Measurements from ENCODE around the gene STXBP5.

Gene STXBP5

GRCh38 chr6:147384737-147385710 is 180.8 kb downstream of the STXBP5 start:
- DNase-seq = no peak

- no peak for DNase-seq
Observed at GRCh38 chr6:147389463-147389862, 185.2 kb downstream of the STXBP5 start.

DNA sequence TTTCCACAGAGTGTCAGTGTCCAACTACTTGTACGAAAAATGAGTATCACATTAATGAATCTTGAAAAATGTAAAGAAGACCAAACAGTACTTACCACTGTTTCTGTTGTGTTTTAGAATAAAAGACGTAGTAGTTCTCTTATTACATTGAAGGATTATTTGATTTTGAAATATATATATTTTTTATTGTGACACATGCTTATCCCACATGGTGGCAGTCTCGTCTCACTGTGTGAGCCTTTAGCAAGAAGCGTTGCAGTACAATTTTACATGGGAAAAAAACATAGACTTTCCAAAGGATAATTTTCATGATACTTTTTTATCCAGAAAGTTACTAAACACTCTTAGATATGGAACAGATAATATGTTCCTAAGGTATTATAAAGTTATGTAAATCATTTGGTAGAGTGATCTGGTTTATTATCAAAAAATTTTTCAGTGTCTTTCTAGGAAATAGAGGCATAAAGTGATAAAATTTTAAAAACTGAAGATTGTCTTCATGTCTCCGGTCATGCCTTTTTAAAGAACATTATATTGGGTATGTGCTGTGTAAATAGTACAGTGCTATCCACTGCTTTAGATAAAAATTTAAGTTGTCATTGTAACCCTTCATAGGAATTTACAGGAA is 186.8 kb downstream of the STXBP5 start:
- no peak for DNase-seq

DNA sequence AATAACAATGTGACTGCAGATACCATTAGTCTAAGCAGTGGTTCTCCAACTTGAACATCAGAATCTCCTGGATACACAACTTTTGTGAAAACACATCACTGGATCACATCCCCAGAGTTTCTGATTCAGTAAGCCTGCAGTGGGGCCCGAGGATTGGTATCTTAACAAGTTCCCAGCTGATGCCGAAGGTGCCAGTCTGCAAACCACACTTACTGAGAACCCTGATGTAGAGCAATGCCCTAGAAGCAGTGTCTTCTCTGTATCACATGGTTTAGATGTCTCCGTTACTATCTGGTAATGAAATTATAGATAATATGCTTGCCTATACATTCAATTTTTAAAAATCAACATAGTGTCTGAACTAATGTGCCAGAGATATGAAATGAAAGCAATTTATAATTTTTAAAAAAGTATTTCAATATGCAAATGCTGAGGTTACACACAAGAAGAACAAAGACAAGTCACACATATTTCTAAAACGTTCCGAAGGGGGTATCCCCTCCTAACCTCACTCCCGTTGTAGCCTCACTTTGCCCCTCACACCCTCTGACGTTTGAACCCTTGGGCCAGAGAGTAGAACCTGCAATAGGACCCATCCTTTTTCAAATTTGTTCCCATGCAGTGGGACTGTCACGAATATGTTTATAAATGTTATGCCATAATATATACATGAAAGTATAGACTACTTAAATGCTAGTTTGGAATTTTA is 188.9 kb downstream of the STXBP5 start:
- DNase-seq = no peak

DNA sequence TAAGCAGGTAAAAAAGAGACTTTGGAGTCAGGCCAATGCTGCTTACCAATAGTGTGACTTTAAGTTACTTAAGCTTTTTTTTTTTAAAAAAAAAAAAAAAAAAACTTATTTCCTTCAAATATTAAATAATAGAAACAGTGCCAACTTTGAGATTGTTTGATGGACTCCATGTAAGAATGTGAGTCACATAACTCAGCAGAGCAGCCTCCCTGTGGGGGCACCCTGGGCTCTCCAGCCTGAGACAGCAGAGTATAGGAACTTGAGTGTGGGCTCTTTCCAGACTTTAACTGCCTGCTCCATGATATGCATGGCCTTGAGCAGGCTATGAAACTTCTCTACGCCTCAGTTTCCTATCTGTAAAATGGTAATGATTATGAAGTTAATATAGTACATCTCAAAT is 190.9 kb downstream of the STXBP5 start:
- no peak for DNase-seq

- no peak for DNase-seq
Observed at GRCh38 chr6:147397306-147397705, 193.1 kb downstream of the STXBP5 start.

DNA sequence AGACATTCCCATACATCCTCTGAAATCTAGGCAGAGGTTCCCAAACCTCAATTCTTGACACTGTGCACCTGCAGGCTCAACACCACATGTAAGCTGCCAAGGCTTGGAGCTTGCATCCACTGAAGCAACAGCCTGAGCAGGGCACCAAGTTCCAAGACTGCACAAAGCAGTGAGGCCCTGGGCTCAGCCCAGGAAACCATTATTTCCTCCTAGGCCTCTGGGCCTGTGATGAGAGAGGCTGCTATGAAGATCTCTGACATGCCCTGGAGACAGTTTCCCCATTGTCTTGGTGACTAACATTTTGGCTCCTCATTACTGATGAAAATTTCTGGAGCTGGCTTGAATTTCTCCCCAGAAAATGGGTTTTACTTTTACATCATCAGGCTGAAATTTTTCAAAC is 196.8 kb downstream of the STXBP5 start:
- no peak for DNase-seq

- DNase-seq = no peak
Observed at GRCh38 chr6:147401779-147402178, 197.6 kb downstream of the STXBP5 start.

DNA sequence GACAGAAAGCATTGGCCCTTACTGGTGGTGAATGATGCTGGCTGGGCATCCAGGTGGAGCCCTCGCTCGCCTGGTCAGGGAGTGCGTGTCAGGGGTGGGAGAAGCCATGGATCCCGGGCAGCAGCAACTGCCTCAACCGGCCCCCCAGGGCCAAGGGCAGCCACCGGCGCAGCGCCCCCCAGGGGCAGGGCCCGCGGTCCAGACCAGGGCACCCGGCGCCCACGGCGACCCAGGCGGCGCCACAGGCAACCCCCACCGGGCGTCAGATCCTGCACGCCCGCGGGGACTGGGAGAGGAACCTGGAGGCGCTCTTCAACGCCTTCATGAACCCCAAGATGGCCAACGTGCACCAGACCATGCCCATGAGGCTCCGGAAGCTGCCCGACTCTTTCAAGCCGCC is 202.6 kb downstream of the STXBP5 start:
- DNase-seq = no peak

DNA sequence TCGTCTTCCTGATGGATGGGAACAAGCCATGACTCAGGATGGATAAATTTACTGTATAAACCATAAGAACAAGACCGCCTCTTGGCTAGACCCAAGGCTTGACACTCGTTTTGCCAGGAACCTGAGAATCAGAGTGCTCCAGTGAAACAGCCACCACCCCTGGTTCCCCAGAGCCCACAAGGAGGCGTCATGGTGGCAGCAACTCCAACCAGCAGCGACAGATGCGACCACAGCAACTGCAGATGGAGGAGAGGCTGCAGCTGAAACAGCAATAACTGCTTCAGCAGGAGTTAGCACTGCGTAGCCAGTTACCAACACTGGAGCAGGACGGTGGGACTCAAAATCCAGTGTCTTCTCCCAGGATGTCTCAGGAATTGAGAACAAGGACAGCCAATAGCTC is 203.4 kb downstream of the STXBP5 start:
- DNase-seq = no peak

- no peak for DNase-seq
Observed at GRCh38 chr6:147416622-147417021, 212.4 kb downstream of the STXBP5 start.

DNA sequence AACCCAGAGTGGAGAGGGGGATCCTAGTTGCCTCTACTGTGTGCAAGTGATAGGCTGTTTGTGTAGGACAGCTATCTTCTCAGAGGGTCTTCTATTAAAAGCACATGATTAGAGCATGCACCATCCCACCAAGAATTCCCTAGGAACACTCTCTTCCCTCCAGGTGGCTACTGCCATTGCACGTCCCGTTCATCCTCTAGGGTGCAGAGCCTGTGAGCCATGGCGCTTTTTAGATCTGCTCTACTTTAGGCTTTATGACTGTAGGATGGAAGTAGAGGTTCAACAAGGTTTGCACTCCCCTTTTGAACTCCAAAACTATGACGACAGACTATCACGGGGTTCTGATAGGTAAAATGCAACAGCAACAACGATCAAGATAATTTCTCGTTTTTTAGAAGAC is 213.7 kb downstream of the STXBP5 start:
- no peak for DNase-seq

DNA sequence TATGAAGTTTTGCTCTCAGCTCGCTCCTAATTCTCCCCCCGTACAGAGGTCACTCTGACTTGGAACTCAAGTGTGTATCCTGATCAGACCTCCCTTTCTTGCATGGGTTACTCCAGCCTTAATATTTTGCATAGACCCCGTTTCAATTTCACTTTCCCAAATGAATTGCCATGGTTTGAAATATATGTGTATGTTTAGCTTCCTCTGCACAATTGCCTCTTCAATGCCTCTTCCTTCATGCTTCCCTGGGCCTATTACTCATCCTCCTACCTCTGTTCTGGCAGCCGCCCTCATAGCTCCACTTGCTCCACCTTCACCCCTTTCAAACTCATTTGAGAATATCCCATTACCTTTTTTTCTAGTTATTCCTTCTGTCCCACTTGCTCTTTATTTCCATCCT is 214.3 kb downstream of the STXBP5 start:
- no peak for DNase-seq

GRCh38 chr6:147421903-147422302 is 217.7 kb downstream of the STXBP5 start:
- no peak for DNase-seq

DNA sequence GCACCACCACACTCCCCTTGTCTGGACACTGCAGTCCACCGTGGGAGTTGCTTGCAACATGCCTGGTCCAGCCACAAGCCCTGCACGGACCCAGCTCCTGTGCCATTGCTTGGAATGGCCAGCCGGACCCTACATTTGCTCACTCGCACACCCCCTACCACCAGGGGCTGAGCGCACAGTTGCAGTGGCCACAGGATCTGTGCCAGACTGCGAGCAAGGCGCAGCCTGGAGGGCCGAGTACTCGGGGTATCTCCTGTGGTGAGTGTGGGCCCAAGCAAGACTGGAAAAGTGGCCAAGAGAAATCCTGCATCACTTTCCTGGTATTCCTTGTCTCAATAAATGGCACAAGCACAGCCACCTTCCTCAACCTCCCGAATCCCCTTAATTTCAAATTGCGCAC is 218.9 kb downstream of the STXBP5 start:
- DNase-seq = no peak

- DNase-seq = no peak
Observed at GRCh38 chr6:147429794-147430193, 225.6 kb downstream of the STXBP5 start.

GRCh38 chr6:147430811-147431210 is 226.6 kb downstream of the STXBP5 start:
- DNase-seq = no peak

DNA sequence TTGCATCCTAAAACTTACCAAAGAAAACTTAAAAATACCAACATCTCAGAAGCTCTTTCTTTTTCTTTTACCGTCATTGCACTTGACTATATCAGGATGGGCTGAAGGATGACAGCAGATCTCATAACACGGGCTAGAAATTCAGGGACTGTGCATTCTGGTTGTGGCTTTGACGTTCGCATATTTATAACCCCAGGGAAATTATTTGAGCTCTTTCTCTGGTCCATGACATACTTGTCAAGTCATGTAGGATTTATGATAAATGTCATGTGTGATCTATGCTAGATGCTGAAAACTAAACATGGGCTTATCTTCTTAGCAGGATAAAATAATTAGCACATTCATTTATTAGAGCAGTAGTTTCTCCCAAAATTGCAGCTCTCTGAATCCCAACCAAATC is 229.9 kb downstream of the STXBP5 start:
- no peak for DNase-seq

GRCh38 chr6:147434516-147434915 is 230.3 kb downstream of the STXBP5 start:
- DNase-seq = no peak

- no peak for DNase-seq
Observed at GRCh38 chr6:147437615-147438014, 233.4 kb downstream of the STXBP5 start.

DNA sequence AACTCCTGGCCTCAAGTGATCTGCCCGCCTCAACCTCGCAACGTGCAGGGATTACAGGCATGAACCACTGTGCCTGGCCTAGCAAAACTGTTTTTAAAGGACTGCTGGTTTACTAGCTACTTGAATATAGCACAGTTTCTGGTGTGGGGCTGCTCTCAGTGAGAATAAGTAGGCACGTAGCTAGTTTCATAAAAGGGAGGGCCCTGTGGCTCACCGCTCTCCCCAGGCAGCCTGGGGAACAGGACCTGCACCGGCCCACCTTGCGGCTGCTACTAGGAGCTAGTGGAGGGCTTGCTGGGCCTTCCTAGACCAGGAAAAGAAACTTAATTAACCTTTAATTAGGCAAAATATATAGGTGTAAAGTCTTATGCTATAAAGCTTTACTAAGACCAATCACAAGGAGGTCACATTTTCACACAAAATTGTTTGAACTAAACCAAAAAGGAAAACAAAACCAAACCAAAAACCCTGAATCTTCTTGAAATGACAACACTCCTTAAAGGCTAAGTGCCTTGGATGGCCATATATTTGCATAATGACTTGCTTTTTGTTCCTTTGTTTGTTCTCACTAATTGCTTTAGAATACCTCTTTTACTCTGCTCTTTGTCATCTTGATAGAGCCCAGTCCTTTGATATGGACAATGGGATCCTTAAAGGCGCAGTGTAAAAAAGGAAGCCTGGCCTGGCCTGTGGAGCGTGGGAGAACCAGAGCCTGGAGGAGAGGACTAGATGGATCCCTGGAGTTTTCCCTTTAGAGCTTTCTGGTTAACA is 234.7 kb downstream of the STXBP5 start:
- no peak for DNase-seq

Measured in CD4-positive, alpha-beta T cell treated with Interleukin-15 for 1 hour (primary cell).